Measurements from ENCODE around the gene RASSF6.

Gene RASSF6

GRCh38 chr4:73538162-73538561 lies 82.1 kb downstream of the RASSF6 start:
- Histone ChIP-seq H3F3A (ENCODE audit: insufficient read depth) (no peaks in the 10 kb centered on the region), H3K4me2 (ENCODE audit: low read depth, low read length, poor library complexity, severe bottlenecking) (no peak overlapping the region), H3K9me3 (ENCODE audit: insufficient read depth, low read length) (no peaks in the 10 kb centered on the region), H3K79me2 (ENCODE audit: insufficient read depth, low read length) (no peaks in the 10 kb centered on the region), H3K36me3 (ENCODE audit: low read length) (no peaks in the 10 kb centered on the region), H3K9ac (ENCODE audit: low read length) (no peak overlapping the region), H3K9me2 (replicated peaks; ENCODE audit: insufficient read depth, low read length) (no peaks in the 10 kb centered on the region), H4K20me1 (ENCODE audit: low read depth, low read length) (no peaks in the 10 kb centered on the region), H3K27ac (ENCODE audit: low read depth, low read length) (no peak overlapping the region), H2AFZ (ENCODE audit: low read depth, low read length, severe bottlenecking) (no peak overlapping the region), H3K4me3 (ENCODE audit: insufficient read depth, low read length, poor library complexity, severe bottlenecking) (no peak overlapping the region), H3K27me3 (ENCODE audit: low read length) (no peaks in the 10 kb centered on the region)
- TF ChIP-seq CTCF (IDR thresholded peaks at IDR 0.05; ENCODE audit: insufficient read depth, low read length, poor library complexity, severe bottlenecking) (no peak), EZH2phosphoT487 (conservative IDR thresholded peaks at IDR 0.05; ENCODE audit: low read length) (no peak)

- no peaks in the 10 kb centered on the region for H4K20me1 ChIP-seq (ENCODE audit: low read depth, low read length)
These were observed 86.5 kb downstream of the RASSF6 start for GRCh38 chr4:73533515-73534422.

DNA sequence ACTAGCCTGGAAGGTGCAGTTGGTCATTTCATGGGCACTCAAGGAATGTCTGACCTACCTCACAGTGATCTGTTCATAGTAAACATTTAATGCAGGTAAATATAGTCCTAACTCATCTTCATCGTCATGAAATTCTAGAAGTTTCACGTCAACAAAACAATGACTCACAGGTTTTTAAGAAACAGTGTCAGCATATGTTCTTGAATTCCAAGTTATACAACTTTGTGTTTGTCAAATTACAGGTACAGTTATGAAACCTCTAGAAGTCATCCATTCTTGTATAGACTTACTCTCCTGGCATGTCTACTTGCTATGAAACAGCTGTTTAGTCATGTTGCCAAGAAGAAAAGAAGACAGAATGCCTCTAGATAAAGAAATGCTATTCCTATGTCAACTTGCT lies 92.1 kb downstream of the RASSF6 start:
- Histone ChIP-seq H3K36me3 (ENCODE audit: low read length) (no peaks in the 10 kb centered on the region), H2AFZ (ENCODE audit: low read depth, low read length, severe bottlenecking) (no peak overlapping the region), H3K27me3 (ENCODE audit: low read length) (no peaks in the 10 kb centered on the region), H3K79me2 (ENCODE audit: insufficient read depth, low read length) (no peaks in the 10 kb centered on the region), H4K20me1 (ENCODE audit: low read depth, low read length) (no peaks in the 10 kb centered on the region), H3K4me3 (ENCODE audit: insufficient read depth, low read length, poor library complexity, severe bottlenecking) (no peak overlapping the region), H3K9me3 (ENCODE audit: insufficient read depth, low read length) (no peaks in the 10 kb centered on the region), H3K4me2 (ENCODE audit: low read depth, low read length, poor library complexity, severe bottlenecking) (no peak overlapping the region), H3F3A (ENCODE audit: insufficient read depth) (no peaks in the 10 kb centered on the region), H3K9ac (ENCODE audit: low read length) (no peak overlapping the region), H3K9me2 (replicated peaks; ENCODE audit: insufficient read depth, low read length) (no peaks in the 10 kb centered on the region), H3K27ac (ENCODE audit: low read depth, low read length) (no peak overlapping the region)
- TF ChIP-seq CTCF (IDR thresholded peaks at IDR 0.05; ENCODE audit: insufficient read depth, low read length, poor library complexity, severe bottlenecking) = no peak
- no peak for TF ChIP-seq EZH2phosphoT487 (conservative IDR thresholded peaks at IDR 0.05; ENCODE audit: low read length)

More at GRCh38 chr4:73533515-73534422, 86.5 kb downstream of the RASSF6 start:
- TF ChIP-seq EZH2phosphoT487 (conservative IDR thresholded peaks at IDR 0.05; ENCODE audit: low read length) = no peak
- no peak for TF ChIP-seq CTCF (IDR thresholded peaks at IDR 0.05; ENCODE audit: insufficient read depth, low read length, poor library complexity, severe bottlenecking)
- Histone ChIP-seq H3K27ac (ENCODE audit: low read depth, low read length) (no peak overlapping the region), H3K36me3 (ENCODE audit: low read length) (no peaks in the 10 kb centered on the region), H3K9me2 (replicated peaks; ENCODE audit: insufficient read depth, low read length) (no peaks in the 10 kb centered on the region), H3F3A (ENCODE audit: insufficient read depth) (no peaks in the 10 kb centered on the region), H3K27me3 (ENCODE audit: low read length) (no peaks in the 10 kb centered on the region), H3K9me3 (ENCODE audit: insufficient read depth, low read length) (no peaks in the 10 kb centered on the region), H3K4me3 (ENCODE audit: insufficient read depth, low read length, poor library complexity, severe bottlenecking) (no peak overlapping the region), H3K9ac (ENCODE audit: low read length) (no peak overlapping the region), H3K79me2 (ENCODE audit: insufficient read depth, low read length) (no peaks in the 10 kb centered on the region), H3K4me2 (ENCODE audit: low read depth, low read length, poor library complexity, severe bottlenecking) (no peak overlapping the region), H2AFZ (ENCODE audit: low read depth, low read length, severe bottlenecking) (no peak overlapping the region)
